Colonic mucosa (tissue), 4 donors: ENCODE measurements around the gene VEZF1. TPM values are rescaled to one million over a fixed set of nuclear protein-coding genes. Genes with fewer than 3 reads are reported as not detected.
"Not testable (repeated sequence)": the region's sequence is repeated elsewhere in the genome, so short reads cannot be mapped to it uniquely, and the experiment has no call there.

Source experiments
- DNase-seq: peaks from one replicate; pipeline ENCODE4 v3.0.0-alpha.2; 2020
- H3K27ac ChIP-seq: fragments of 200-600 bp; one replicate; pipeline ENCODE4 v1.8.0; 2021
- H3K27me3 ChIP-seq: fragments of 200-600 bp; one replicate; pipeline ENCODE4 v1.8.0; 2021
- H3K36me3 ChIP-seq: fragments of 200-600 bp; one replicate; pipeline ENCODE4 v1.8.0; 2021
- H3K4me1 ChIP-seq: fragments of 200-600 bp; one replicate; pipeline ENCODE4 v1.8.0; 2021; ENCODE audit warnings: mild to moderate bottlenecking
- H3K4me3 ChIP-seq: fragments of 200-600 bp; one replicate; pipeline ENCODE4 v1.8.0; 2021
- H3K9ac ChIP-seq, 2 donors: one replicate each; pipeline ENCODE4 v1.7.0; 2013; ENCODE audit warnings: control low read depth in 2 of 2, low read depth in 2 of 2, low read length in 2 of 2
- H3K9me3 ChIP-seq: fragments of 200-600 bp; one replicate; pipeline ENCODE4 v1.8.0; 2021
- CTCF ChIP-seq: fragments of 200-600 bp; IDR thresholded peaks from one replicate; pipeline ENCODE4 v1.8.0; 2022; ENCODE audit warnings: antibody characterized with exemption, mild to moderate bottlenecking
- intact Hi-C: fragments of 100-400 bp; cut with DNase I; formaldehyde crosslinking; loops from one replicate; pipeline ENCODE4 v1.14.1; 2022
- total RNA-seq, 2 donors: library from RNA; stranded (reverse); fragmentation: NEBNext Ultra II Directional in 1 of 2; extraction: Animal tissue kit (Norgen Biotek cat#: 25700) in 1 of 2; gene quantifications; one replicate each; pipeline ENCODE4 v1.2.1, GENCODE V29; 2021
- donor health status: healthy.
- donor health status: DM: no; HTN: no; CAD: no.
- donor health status: DM: no; HTN: no; CAD: no.

VEZF1 gene
- total RNA-seq, 2 donors from 2014 or later = 35.7 to 52.8 TPM

- no peak for TF ChIP-seq CTCF
- H3K9me3 ChIP-seq = no peaks in the 10 kb centered on the region
- H3K4me3 ChIP-seq = no peak overlapping the region
- H3K27me3 ChIP-seq = no peaks in the 10 kb centered on the region
- peaks cover 7% of the 10 kb centered on the region for H3K4me1 ChIP-seq
- DNase-seq = no peak
- intact Hi-C loops = no loop called here
- H3K27ac ChIP-seq = no peak overlapping the region
- H3K36me3 ChIP-seq = peaks cover 22% of the 10 kb centered on the region
- H3K9ac ChIP-seq = no peak overlapping the region
Measured at GRCh38 chr17:57982452-57983170, 5.4 kb downstream of the VEZF1 start.

- TF ChIP-seq CTCF = no peak
- DNase-seq = no peak
- intact Hi-C loops = no loop called here
- Histone ChIP-seq H3K4me1 (no peaks in the 10 kb centered on the region), H3K9ac (no peak overlapping the region), H3K27me3 (no peaks in the 10 kb centered on the region), H3K27ac (no peak overlapping the region), H3K4me3 (no peak overlapping the region), H3K36me3 (peaks cover 22% of the 10 kb centered on the region), H3K9me3 (no peaks in the 10 kb centered on the region)
Measured at GRCh38 chr17:57980522-57980921, 7.5 kb downstream of the VEZF1 start.

- TF ChIP-seq CTCF = no peak
- Histone ChIP-seq H3K27me3 (no peaks in the 10 kb centered on the region), H3K9ac (no peak overlapping the region), H3K36me3 (peaks cover 22% of the 10 kb centered on the region), H3K4me1 (no peaks in the 10 kb centered on the region), H3K27ac (no peak overlapping the region), H3K9me3 (no peaks in the 10 kb centered on the region), H3K4me3 (no peak overlapping the region)
- intact Hi-C loops = no loop called here
- DNase-seq = no peak
Measured at GRCh38 chr17:57979076-57979475, 9.0 kb downstream of the VEZF1 start.

- Histone ChIP-seq H3K9ac (no peak overlapping the region), H3K9me3 (no peaks in the 10 kb centered on the region), H3K36me3 (peaks cover 30% of the 10 kb centered on the region), H3K4me1 (no peaks in the 10 kb centered on the region), H3K27ac (no peak overlapping the region), H3K27me3 (no peaks in the 10 kb centered on the region), H3K4me3 (no peak overlapping the region)
- TF ChIP-seq CTCF = no peak
- no peak for DNase-seq
- intact Hi-C loops = no loop called here
Measured at GRCh38 chr17:57976594-57976993, 11.5 kb downstream of the VEZF1 start.

- Histone ChIP-seq H3K27ac (no peak overlapping the region), H3K4me3 (no peak overlapping the region), H3K9ac (no peak overlapping the region), H3K27me3 (no peaks in the 10 kb centered on the region), H3K36me3 (peaks cover 29% of the 10 kb centered on the region), H3K4me1 (no peaks in the 10 kb centered on the region), H3K9me3 (no peaks in the 10 kb centered on the region)
- no peak for TF ChIP-seq CTCF
- no peak for DNase-seq
- intact Hi-C loops = no loop called here
Measured at GRCh38 chr17:57975044-57975443, 13.0 kb downstream of the VEZF1 start.

- H3K9ac ChIP-seq, H3K27ac ChIP-seq, intact Hi-C loops, H3K9me3 ChIP-seq, H3K4me1 ChIP-seq, H3K27me3 ChIP-seq, DNase-seq, H3K4me3 ChIP-seq: not testable (repeated sequence)
- H3K36me3 ChIP-seq = peaks cover 21% of the 10 kb centered on the region
Measured at GRCh38 chr17:57974053-57974824, 13.8 kb downstream of the VEZF1 start.
